ENCODE data around the gene CUL3. TPM values are rescaled to one million over a fixed set of nuclear protein-coding genes. Genes with fewer than 3 reads are reported as not detected.

The CUL3 gene
- total RNA-seq, 1 experiment from 2014 or later: 140 TPM

DNA sequence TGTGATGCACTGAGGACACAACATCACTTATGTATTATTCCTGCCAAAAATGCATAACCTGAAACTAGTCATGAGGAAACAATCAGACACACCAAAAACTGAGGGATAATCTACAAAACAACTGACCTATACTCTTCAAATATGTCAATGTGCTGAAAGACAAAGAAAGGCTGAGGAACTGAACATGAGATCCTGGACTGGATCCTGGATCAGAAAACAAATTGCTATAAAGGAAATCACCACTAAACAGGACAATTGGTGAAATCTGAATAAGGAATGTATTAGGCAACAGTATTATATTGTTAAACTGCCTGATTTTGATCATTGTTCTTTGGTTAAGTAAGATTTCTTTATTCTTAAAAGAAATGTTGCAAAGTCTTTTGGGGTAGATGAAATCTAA lies 28.8 kb downstream of the CUL3 start:
- H3K4me3 ChIP-seq (ENCODE audit: low read depth, low read length, poor library complexity, severe bottlenecking): no peak overlapping the region
- ChIA-PET POLR2A (ENCODE audit: low non-redundant PET) (no interaction called here), CTCF (no interaction called here)
- intact Hi-C loops (cut with micrococcal nuclease; ENCODE audit: unreplicated experiment): no loop called here
- TF ChIP-seq, protein P1, sequence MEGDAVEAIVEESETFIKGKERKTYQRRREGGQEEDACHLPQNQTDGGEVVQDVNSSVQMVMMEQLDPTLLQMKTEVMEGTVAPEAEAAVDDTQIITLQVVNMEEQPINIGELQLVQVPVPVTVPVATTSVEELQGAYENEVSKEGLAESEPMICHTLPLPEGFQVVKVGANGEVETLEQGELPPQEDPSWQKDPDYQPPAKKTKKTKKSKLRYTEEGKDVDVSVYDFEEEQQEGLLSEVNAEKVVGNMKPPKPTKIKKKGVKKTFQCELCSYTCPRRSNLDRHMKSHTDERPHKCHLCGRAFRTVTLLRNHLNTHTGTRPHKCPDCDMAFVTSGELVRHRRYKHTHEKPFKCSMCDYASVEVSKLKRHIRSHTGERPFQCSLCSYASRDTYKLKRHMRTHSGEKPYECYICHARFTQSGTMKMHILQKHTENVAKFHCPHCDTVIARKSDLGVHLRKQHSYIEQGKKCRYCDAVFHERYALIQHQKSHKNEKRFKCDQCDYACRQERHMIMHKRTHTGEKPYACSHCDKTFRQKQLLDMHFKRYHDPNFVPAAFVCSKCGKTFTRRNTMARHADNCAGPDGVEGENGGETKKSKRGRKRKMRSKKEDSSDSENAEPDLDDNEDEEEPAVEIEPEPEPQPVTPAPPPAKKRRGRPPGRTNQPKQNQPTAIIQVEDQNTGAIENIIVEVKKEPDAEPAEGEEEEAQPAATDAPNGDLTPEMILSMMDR (conservative IDR thresholded peaks at IDR 0.05; ENCODE audit: low read depth, low read length): no peak
- no peak for TF ChIP-seq EZH2 (IDR thresholded peaks at IDR 0.05; ENCODE audit: borderline replicate concordance, low read depth, low read length, poor library complexity, severe bottlenecking)
- DNase-seq (ENCODE audit: low spot score): no peak
- H3K4me1 ChIP-seq (ENCODE audit: insufficient read depth, low read length, poor library complexity, severe bottlenecking): no peaks in the 10 kb centered on the region
- H3K27me3 ChIP-seq (replicated peaks; ENCODE audit: insufficient read depth, low read depth, low read length, poor library complexity): no peaks in the 10 kb centered on the region
- no peaks in the 10 kb centered on the region for H3K9me3 ChIP-seq (ENCODE audit: low read depth, low read length, poor library complexity, severe bottlenecking)
- no peak overlapping the region for H3K27ac ChIP-seq (ENCODE audit: low read depth, low read length, poor library complexity, severe bottlenecking)
- no TSS peak for BruUV-seq (replicated peaks)
- H3K36me3 ChIP-seq (ENCODE audit: insufficient read depth, low read length, poor library complexity, severe bottlenecking): peaks cover 6% of the 10 kb centered on the region

- no peaks in the 10 kb centered on the region for H3K27me3 ChIP-seq (replicated peaks; ENCODE audit: insufficient read depth, low read depth, low read length, poor library complexity)
- ChIA-PET CTCF (no interaction called here), POLR2A (ENCODE audit: low non-redundant PET) (no interaction called here)
- H3K4me1 ChIP-seq (ENCODE audit: insufficient read depth, low read length, poor library complexity, severe bottlenecking): no peaks in the 10 kb centered on the region
- DNase-seq (ENCODE audit: low spot score): no peak
- H3K36me3 ChIP-seq (ENCODE audit: insufficient read depth, low read length, poor library complexity, severe bottlenecking): peaks cover 6% of the 10 kb centered on the region
- H3K4me3 ChIP-seq (ENCODE audit: low read depth, low read length, poor library complexity, severe bottlenecking): no peak overlapping the region
- no peak overlapping the region for H3K27ac ChIP-seq (ENCODE audit: low read depth, low read length, poor library complexity, severe bottlenecking)
- no peaks in the 10 kb centered on the region for H3K9me3 ChIP-seq (ENCODE audit: low read depth, low read length, poor library complexity, severe bottlenecking)
- TF ChIP-seq, protein P1 (conservative IDR thresholded peaks at IDR 0.05; ENCODE audit: low read depth, low read length): no peak
- no peak for TF ChIP-seq EZH2 (IDR thresholded peaks at IDR 0.05; ENCODE audit: borderline replicate concordance, low read depth, low read length, poor library complexity, severe bottlenecking)
- no TSS peak for BruUV-seq (replicated peaks)
- intact Hi-C loops (cut with micrococcal nuclease; ENCODE audit: unreplicated experiment): no loop called here
Observed at GRCh38 chr2:224555823-224556366, 29.3 kb downstream of the CUL3 start.

DNA sequence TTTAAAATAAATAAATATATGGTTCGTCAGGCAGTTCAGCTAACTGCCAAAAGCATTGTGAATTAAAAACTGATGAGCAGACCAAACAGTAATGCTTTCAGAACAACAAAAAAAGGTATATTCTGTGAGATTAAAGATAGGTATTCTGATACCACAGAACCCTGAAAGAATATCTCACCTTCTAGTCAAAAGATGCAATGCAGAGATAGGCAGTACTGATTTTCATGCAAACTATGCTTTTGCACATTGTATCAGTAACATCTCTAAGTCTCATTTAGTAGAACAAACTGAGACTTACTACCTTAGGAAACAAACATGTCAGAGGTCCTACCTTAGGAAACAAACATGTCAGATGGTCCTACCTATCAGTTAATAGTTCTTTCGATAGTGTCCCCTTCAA lies 32.4 kb downstream of the CUL3 start:
- POLR2A ChIA-PET (ENCODE audit: low non-redundant PET): no interaction called here
- Histone ChIP-seq H3K4me1 (ENCODE audit: insufficient read depth, low read length, poor library complexity, severe bottlenecking) (peaks cover 4% of the 10 kb centered on the region), H3K36me3 (ENCODE audit: insufficient read depth, low read length, poor library complexity, severe bottlenecking) (peaks cover 6% of the 10 kb centered on the region), H3K9me3 (ENCODE audit: low read depth, low read length, poor library complexity, severe bottlenecking) (no peaks in the 10 kb centered on the region), H3K27ac (ENCODE audit: low read depth, low read length, poor library complexity, severe bottlenecking) (no peak overlapping the region), H3K27me3 (replicated peaks; ENCODE audit: insufficient read depth, low read depth, low read length, poor library complexity) (no peaks in the 10 kb centered on the region), H3K4me3 (ENCODE audit: low read depth, low read length, poor library complexity, severe bottlenecking) (no peak overlapping the region)
- TF ChIP-seq, protein P1 (conservative IDR thresholded peaks at IDR 0.05; ENCODE audit: low read depth, low read length): no peak
- no peak for TF ChIP-seq EZH2 (IDR thresholded peaks at IDR 0.05; ENCODE audit: borderline replicate concordance, low read depth, low read length, poor library complexity, severe bottlenecking)
- BruUV-seq (replicated peaks): no TSS peak
- DNase-seq (ENCODE audit: low spot score): no peak
- intact Hi-C loops (cut with micrococcal nuclease; ENCODE audit: unreplicated experiment): no loop called here
- CTCF ChIA-PET: no interaction called here

Data from A673 (cell line).